MCF 10A (cell line): Measurements from ENCODE around the gene PDE7B. TPM values are rescaled to one million over a fixed set of nuclear protein-coding genes. Genes with fewer than 3 reads are reported as not detected.

Experiments used
- BruUV-seq: library from RNA; stranded (reverse); fragments of 400-500 nt; replicated peaks from 2 replicates; lab custom pipeline; 2021; lab: Mats Ljungman, UMichigan
- CTCF ChIA-PET: fragments of 300-600 bp; sonication (Branson Sonifier 250); formaldehyde crosslinking; extraction: SDS; loops from one replicate; lab custom pipeline; 2021; ENCODE audit warnings: antibody characterized with exemption, inconsistent platforms; lab: Yijun Ruan, JAX
- POLR2A ChIA-PET: fragments of 300-600, 350-650 bp; sonication (Branson Sonifier 250); formaldehyde crosslinking; extraction: SDS; loops from one replicate; lab custom pipeline; 2020; ENCODE audit warnings: antibody characterized with exemption, inconsistent platforms; lab: Yijun Ruan, JAX
- DNase-seq: peaks from one replicate; pipeline ENCODE4 v3.0.0-alpha.2; 2018; ENCODE audit not compliant: unreplicated experiment
- H3K27ac Mint-ChIP-seq: one replicate; pipeline ENCODE4 v1.8.0; 2022; ENCODE audit warnings: mild to moderate bottlenecking, low read depth, mixed read lengths; ENCODE audit not compliant: unreplicated experiment
- H3K27me3 Mint-ChIP-seq: one replicate; pipeline ENCODE4 v1.8.0; 2022; ENCODE audit warnings: mixed read lengths; ENCODE audit not compliant: insufficient read depth, unreplicated experiment
- H3K36me3 Mint-ChIP-seq: one replicate; pipeline ENCODE4 v1.8.0; 2022; ENCODE audit warnings: mild to moderate bottlenecking, moderate library complexity, mixed read lengths; ENCODE audit not compliant: insufficient read depth, unreplicated experiment
- H3K4me1 Mint-ChIP-seq: one replicate; pipeline ENCODE4 v1.8.0; 2022; ENCODE audit warnings: mixed read lengths; ENCODE audit not compliant: insufficient read depth, unreplicated experiment
- H3K4me3 Mint-ChIP-seq: one replicate; pipeline ENCODE4 v1.8.0; 2022; ENCODE audit warnings: mild to moderate bottlenecking, moderate library complexity, mixed read lengths; ENCODE audit not compliant: unreplicated experiment
- H3K9me3 Mint-ChIP-seq: one replicate; pipeline ENCODE4 v1.8.0; 2022; ENCODE audit warnings: mixed read lengths; ENCODE audit not compliant: unreplicated experiment
- intact Hi-C: fragments of 100-400 bp; cut with micrococcal nuclease; formaldehyde crosslinking; loops from 2 replicates; pipeline ENCODE4 v1.14.1; 2022
- total RNA-seq: library from RNA; stranded (reverse); gene quantifications from 2 replicates; pipeline ENCODE4 v1.2.3, GENCODE V29; 2022
- TF ChIP-seq, protein P1 (sequence below): fragments of 200-600 bp; IDR thresholded peaks from one replicate; pipeline ENCODE4 v1.8.0; 2022; ENCODE audit warnings: antibody characterized with exemption, mild to moderate bottlenecking; ENCODE audit not compliant: unreplicated experiment

The PDE7B gene
- total RNA-seq, 1 experiment from 2014 or later: 1.4 TPM

- no TSS peak for BruUV-seq
- no peak overlapping the region for H3K27ac Mint-ChIP-seq
- no peaks in the 10 kb centered on the region for H3K9me3 Mint-ChIP-seq
- ChIA-PET POLR2A (no interaction called here), CTCF (no interaction called here)
- no peak for DNase-seq
- TF ChIP-seq, protein P1, sequence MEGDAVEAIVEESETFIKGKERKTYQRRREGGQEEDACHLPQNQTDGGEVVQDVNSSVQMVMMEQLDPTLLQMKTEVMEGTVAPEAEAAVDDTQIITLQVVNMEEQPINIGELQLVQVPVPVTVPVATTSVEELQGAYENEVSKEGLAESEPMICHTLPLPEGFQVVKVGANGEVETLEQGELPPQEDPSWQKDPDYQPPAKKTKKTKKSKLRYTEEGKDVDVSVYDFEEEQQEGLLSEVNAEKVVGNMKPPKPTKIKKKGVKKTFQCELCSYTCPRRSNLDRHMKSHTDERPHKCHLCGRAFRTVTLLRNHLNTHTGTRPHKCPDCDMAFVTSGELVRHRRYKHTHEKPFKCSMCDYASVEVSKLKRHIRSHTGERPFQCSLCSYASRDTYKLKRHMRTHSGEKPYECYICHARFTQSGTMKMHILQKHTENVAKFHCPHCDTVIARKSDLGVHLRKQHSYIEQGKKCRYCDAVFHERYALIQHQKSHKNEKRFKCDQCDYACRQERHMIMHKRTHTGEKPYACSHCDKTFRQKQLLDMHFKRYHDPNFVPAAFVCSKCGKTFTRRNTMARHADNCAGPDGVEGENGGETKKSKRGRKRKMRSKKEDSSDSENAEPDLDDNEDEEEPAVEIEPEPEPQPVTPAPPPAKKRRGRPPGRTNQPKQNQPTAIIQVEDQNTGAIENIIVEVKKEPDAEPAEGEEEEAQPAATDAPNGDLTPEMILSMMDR: no peak
- intact Hi-C loops: no loop called here
- no peaks in the 10 kb centered on the region for H3K4me1 Mint-ChIP-seq
- H3K4me3 Mint-ChIP-seq: no peak overlapping the region
- no peaks in the 10 kb centered on the region for H3K36me3 Mint-ChIP-seq
- no peaks in the 10 kb centered on the region for H3K27me3 Mint-ChIP-seq
These were observed 131.6 kb downstream of the PDE7B start for GRCh38 chr6:135983093-135983492.

- H3K9me3 Mint-ChIP-seq: no peaks in the 10 kb centered on the region
- intact Hi-C loops: no loop called here
- no TSS peak for BruUV-seq
- no peak overlapping the region for H3K27ac Mint-ChIP-seq
- no peaks in the 10 kb centered on the region for H3K36me3 Mint-ChIP-seq
- DNase-seq: no peak
- CTCF ChIA-PET: no interaction called here
- POLR2A ChIA-PET: no interaction called here
- H3K4me3 Mint-ChIP-seq: no peak overlapping the region
- H3K27me3 Mint-ChIP-seq: no peaks in the 10 kb centered on the region
- TF ChIP-seq, protein P1: no peak
- no peaks in the 10 kb centered on the region for H3K4me1 Mint-ChIP-seq
These were observed 132.3 kb downstream of the PDE7B start for GRCh38 chr6:135983718-135984343.

DNA sequence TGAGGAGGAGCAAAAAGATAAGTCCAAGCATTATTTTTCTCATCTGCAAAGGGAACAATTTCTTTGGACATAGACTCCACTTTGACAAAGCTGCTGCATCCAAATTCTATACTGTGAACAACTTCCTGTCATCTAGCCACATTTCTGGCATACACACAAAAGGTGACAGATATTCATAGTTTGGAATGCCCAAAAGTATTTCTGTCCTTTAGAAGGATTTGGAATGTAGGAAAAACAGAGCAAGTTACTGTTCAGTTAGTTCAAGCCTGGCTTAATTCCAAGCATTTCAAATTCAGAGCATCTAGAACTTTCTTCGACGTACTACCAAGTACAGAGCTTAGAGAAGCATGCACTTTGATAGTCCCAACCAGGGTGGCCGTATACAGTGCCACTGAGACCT lies 134.0 kb downstream of the PDE7B start:
- Mint-ChIP-seq H3K36me3 (no peaks in the 10 kb centered on the region), H3K27me3 (no peaks in the 10 kb centered on the region), H3K4me3 (no peak overlapping the region), H3K27ac (no peak overlapping the region), H3K4me1 (peaks cover under 1% of the 10 kb centered on the region), H3K9me3 (no peaks in the 10 kb centered on the region)
- TF ChIP-seq, protein P1: no peak
- BruUV-seq: no TSS peak
- intact Hi-C loops: no loop called here
- ChIA-PET CTCF (interaction anchor here (1.0 kb wide), 1 partner anchor 241 kb away, joined by 3 read pairs; no protein-coding TSS in a partner anchor), POLR2A (no interaction called here)
- no peak for DNase-seq

DNA sequence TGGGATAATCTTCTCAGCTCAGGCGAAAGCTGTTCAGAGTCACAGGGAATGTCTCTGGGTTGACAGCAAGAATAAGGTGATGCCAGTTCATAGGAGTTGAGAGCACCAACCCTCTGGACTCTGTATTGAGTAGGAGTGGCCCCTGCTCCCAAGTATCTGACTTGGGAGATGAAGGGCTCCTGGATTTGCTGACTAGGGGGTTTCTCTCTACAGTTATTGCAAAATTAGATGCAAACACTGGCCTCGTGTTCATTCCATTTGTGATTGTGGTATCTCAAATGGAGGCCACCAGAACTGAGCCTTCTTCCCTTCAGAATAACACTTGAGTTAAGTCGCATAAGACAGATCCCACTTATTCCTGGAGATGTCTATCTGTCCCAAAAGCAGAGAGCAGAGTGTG lies 135.7 kb downstream of the PDE7B start:
- Mint-ChIP-seq H3K4me3 (no peak overlapping the region), H3K4me1 (peaks cover 4% of the 10 kb centered on the region), H3K27me3 (no peaks in the 10 kb centered on the region), H3K27ac (no peak overlapping the region), H3K36me3 (no peaks in the 10 kb centered on the region), H3K9me3 (no peaks in the 10 kb centered on the region)
- no TSS peak for BruUV-seq
- DNase-seq: no peak
- TF ChIP-seq, protein P1: no peak
- CTCF ChIA-PET: interaction anchor here (0.6 kb wide), 1 partner anchor 446 kb away, joined by 3 read pairs; no protein-coding TSS in a partner anchor
- intact Hi-C loops: no loop called here
- POLR2A ChIA-PET: no interaction called here
